Retinal pigment epithelial cell (primary cell): Measurements from ENCODE around the gene WDR93.

Source experiments
- DNase-seq: peaks from one replicate; pipeline ENCODE4 v3.0.0-alpha.2; 2010; ENCODE audit warnings: low read depth
- H3K4me3 ChIP-seq: 2 replicates; pipeline ENCODE4 v1.5.1; 2011; ENCODE audit warnings: mild to moderate bottlenecking, low read length, control low read depth, moderate library complexity
- TF ChIP-seq, protein P1 (sequence below): conservative IDR thresholded peaks from 2 replicates; pipeline ENCODE4 v1.5.1; 2011; ENCODE audit warnings: low read depth, low read length, control low read depth, inconsistent platforms

Gene WDR93

DNA sequence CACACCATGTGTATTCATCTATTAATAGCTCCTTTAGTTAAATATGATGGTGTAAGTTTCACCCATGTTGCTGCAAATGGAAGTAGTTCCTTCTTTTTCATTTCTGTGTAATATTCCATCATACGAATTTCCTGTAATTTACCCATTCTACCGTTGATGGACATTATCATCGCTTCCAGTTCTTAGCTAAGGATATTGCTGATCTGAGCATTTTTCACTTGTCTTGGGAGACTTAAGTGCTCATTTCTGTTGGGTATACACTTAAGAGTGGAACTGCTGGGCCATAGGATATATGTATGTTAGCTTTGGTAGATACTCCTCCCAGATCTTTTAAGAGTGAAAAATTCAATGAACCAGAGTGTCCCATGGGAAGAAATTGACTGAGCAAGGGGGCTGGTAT is 22.4 kb upstream of the WDR93 start:
- DNase-seq, result no peak
- TF ChIP-seq, protein P1, sequence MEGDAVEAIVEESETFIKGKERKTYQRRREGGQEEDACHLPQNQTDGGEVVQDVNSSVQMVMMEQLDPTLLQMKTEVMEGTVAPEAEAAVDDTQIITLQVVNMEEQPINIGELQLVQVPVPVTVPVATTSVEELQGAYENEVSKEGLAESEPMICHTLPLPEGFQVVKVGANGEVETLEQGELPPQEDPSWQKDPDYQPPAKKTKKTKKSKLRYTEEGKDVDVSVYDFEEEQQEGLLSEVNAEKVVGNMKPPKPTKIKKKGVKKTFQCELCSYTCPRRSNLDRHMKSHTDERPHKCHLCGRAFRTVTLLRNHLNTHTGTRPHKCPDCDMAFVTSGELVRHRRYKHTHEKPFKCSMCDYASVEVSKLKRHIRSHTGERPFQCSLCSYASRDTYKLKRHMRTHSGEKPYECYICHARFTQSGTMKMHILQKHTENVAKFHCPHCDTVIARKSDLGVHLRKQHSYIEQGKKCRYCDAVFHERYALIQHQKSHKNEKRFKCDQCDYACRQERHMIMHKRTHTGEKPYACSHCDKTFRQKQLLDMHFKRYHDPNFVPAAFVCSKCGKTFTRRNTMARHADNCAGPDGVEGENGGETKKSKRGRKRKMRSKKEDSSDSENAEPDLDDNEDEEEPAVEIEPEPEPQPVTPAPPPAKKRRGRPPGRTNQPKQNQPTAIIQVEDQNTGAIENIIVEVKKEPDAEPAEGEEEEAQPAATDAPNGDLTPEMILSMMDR, result no peak
- no peak overlapping the region for H3K4me3 ChIP-seq

DNA sequence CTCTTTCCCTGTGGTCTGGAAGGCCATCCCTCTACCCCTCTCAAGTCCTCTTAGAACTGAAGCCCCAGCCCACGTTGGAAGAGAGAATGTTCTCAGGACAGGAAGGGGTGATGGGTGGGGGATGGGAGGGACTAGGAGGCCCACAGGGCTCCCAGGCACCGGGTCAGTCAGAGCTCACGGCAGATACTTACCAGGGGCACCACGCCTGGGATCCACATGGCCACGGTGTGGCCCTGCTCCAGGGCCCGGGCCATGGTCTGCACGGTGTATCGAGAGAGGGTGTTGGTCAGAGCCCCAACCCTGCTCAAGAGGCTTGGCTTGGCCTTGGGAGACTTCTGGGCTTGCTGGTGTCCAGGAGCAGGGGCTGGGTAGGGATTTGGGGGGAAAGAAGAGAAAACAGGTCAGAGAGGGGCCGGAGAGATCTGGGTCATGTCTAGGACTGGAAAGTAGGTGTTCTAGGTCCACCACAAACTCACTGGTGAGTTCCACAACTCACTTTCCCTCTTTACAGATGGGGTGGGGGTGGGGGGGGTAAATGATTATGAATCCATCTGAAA is 21.2 kb upstream of the WDR93 start:
- TF ChIP-seq, protein P1, result no peak
- DNase-seq, result no peak
- H3K4me3 ChIP-seq, result no peak overlapping the region

DNA sequence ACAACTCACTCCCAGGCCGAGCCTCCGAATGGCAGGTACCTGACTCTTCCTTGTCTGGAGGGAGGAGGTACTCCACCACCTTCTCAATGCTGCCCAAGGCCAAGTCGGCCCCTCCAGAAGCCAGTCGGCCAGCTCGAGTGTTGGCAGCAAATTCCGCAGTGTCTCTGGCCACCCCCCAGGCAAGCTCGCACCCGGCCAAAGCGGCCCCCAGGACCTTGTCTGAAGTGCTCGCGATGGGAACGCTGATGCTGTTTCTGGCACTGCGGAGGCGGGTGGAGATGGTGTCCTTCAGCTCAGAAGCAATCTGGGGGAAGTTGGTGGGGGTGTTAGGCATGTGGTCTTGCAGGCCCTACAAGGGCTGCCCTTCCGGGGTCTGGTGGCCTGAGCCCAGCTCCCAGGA is 20.7 kb upstream of the WDR93 start:
- H3K4me3 ChIP-seq, result no peak overlapping the region
- no peak for DNase-seq
- TF ChIP-seq, protein P1, result no peak

DNA sequence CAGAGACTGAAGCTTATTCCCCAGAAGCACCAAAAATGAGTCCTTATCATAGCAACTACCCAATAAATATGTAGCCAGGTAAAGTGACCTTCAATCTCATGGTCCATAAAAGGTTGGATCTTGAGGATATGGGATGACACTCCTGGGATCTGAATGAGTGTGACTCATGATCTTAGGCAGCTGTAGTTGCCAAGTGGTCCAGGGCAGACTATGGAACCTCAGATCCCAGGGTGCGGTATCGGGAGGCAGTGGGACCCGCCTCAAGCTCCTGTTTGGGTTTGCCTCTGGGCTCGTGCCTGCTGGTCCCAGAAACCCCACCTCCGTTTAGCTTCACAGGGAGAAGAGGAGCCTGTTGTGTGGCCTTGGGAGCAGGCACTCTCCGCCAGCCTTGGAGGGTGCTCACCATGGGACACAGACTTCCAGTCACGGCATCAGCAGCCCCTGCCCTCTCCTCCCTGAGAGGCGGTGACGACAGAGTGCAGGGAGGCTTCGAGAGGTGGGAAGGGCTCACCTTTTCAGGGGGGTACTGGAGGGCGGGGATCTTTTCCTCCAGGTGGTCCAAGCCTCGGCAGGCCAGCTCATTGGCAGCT is 19.5 kb upstream of the WDR93 start:
- no peak for DNase-seq
- no peak overlapping the region for H3K4me3 ChIP-seq
- TF ChIP-seq, protein P1, result no peak

DNA sequence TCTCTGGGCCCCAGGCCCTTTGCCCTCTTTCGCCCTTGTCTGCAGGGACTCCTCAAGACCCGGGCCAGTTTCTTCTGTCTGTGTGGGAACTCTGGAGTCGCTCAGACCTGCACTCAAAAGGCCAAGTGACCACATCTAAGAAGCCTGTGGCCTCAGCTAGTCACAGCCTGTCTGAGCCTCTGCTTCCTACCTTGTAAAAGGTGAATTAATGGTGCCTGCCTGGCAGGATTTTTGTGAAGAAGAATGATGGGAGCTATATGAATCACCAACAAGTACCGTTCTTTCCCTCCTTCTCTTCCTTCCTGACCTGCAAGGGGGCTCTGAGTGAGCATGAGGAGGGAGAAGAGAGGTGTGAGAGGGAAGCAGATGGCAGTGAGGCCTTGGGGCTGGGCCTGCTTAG is 18.9 kb upstream of the WDR93 start:
- no peak overlapping the region for H3K4me3 ChIP-seq

DNA sequence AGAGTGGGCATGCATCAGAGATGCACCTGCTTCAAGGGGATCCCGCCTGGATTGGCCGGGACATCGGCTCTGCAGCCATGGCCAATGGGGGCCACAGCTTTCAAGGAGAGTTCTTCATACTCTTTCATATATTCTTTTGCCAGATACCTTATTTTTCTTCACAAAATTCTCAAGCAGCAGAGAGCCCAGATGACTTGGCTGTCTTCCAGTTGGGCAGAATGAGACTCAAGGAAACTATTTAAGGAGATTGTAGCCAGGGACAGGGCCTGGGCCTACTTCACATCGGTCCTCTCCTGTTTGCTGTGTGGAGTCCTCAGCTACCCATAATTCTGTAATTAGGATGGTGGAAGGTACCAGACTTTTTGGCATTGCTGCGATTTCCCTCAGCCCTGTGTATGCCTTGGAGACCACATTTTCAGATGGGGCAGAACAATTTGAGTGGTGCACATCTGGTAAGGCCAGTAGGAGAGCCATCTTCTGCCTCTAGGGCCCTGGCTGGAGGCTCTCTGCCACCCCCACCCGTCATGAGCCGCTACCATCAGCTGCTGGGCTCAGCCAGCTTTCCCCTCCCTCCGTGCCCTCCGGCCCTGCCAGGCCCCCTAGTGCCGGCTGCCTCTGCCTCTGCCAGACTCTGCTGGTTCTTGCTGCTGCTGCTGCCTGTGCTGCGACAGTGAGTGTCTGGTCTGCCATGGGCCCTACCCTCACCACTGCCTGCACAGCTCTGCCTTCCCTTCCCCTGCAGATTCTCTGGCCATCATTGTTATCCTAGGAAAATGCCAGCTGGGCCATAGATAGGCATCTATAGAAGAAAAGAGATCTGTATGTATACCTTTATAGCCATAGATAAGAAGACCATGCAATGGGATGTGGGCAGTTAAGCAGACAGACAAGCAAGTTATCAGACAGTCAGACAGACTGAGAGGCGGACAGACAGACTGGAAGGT is 18.1 kb upstream of the WDR93 start:
- TF ChIP-seq, protein P1, result no peak
- no peak overlapping the region for H3K4me3 ChIP-seq
- no peak for DNase-seq

More for the DNA sequence above, 18.9 kb upstream of the WDR93 start:
- no peak for DNase-seq
- TF ChIP-seq, protein P1, result no peak

DNA sequence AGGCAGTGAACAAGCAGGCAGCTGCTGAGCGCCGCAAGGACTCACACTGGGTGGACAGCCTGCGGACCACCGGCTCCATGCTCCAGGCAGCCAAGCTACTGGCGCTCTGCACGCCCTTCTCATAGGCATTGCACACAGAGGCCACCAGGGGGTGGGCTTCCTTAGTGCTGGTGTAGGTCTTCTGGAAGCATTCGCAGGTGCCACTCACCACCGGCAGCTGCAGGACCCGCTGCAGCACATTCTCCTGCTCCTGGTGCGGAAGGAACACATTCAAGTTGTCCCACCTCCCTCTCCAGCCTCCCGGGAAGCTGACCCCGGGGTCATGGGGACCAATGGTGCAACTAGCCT is 17.5 kb upstream of the WDR93 start:
- no peak for DNase-seq
- TF ChIP-seq, protein P1, result peak; percentile 63
- H3K4me3 ChIP-seq, result no peak overlapping the region
